GM21367 (cell line): ENCODE data around the gene MEGF9.
"Not testable (repeated sequence)": the region's sequence is repeated elsewhere in the genome, so short reads cannot be mapped to it uniquely, and the experiment has no call there.

ENCODE experiments used
- ATAC-seq: cut with Tn5 transposase; IDR thresholded peaks from one replicate; pipeline ENCODE4 v1.9.1; 2021; ENCODE audit not compliant: unreplicated experiment

Gene MEGF9

DNA sequence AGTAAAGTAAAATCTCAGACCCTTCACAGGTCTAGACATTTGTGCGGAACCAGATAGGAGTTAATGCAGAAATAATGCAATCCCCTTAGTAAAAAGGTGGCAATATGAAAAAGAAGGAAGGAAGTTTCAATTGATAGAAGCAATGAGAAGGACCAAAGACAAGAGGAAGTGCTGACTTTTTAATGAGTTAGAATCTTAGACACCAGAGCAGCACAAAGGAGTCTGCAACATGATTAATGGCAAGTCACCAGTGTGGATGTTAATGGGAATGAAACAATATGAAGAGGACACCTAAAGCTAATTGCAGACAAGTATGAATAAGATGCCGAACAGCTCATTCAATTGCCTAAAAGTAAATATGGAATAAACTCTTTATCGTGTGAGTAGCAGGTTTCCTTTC is 50.9 kb downstream of the MEGF9 start:
- no peak for ATAC-seq

DNA sequence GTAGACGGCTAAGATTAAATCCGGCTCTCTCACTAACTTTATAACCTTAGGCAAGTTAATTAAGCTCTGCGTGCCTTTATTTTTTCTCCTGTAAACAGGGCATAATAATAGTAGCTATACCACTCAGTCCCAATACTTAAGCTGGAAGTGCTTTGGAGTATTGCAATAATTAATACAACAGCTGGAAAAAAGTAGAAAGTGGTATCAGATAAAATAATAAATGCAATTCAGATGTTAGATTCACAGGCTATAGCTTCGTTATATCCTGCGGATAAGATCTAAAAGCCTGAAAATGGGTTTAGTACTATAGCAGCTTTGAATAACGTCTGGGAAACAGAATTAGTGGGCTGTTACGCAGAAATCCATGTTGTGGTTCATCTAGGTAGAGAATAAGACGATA is 51.8 kb downstream of the MEGF9 start:
- no peak for ATAC-seq

DNA sequence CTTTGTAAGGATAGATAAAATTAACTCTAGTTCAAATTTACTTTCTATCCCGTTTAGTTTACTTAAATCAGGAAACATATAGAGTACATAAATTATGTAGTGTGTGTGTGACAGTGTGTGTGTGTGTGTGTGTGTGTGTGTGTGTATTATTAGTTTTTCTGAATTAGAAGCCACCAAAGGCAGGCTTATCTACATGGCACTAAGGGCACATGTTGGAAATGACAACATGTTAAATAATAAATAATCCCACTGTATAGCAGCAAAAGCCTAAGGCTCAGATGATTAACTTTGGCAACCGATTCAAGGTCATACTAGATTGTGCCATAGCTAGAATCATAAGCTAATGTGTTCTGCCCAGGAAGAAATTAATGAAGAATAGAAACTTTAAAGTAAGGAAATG is 54.6 kb downstream of the MEGF9 start:
- ATAC-seq = no peak

DNA sequence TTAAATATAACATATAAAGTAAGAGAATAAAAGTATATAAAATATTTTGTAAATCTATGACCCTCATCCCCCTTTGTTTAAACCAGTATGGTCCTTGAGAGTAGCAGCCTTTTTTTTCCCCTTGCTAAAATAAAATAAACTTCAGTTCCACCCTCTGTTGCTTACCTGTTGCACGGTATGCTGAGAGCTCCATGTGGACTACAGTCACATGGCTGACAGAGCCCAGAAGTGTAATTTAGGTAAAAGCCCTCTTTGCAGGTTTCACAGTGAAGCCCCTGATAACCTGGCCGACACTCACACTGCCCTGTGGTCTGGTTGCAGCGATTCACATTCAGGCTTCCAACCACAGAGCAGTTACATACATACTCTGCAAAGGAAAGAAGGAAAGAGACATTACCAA is 55.1 kb downstream of the MEGF9 start:
- ATAC-seq = no peak

DNA sequence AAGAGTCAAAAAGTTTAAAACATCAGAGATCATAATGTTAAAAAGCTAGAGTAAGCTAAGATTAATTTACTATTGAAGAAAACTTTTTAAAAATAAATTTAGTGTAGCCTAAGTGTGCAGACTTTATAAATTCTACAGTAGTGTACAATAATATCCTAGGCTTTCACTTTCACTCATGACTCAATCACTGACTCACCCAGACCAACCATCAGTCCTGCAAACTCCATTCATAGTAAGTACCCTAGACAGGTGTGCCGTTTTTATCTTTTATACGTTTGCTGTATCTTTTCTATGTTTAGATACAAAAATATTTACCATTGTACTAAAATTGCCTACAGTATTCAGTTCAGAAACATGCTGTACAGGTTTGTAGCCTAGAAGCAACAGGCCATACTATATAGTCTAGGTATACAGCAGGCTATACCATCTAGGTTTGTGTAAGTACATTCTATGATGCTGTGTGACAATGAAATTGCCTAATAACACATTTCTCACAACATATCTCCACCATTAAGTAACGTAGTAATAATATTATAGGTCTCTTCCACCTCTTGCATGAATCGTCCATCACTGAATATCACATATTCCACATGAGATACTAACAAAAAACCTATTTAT is 59.2 kb downstream of the MEGF9 start:
- ATAC-seq = no peak

DNA sequence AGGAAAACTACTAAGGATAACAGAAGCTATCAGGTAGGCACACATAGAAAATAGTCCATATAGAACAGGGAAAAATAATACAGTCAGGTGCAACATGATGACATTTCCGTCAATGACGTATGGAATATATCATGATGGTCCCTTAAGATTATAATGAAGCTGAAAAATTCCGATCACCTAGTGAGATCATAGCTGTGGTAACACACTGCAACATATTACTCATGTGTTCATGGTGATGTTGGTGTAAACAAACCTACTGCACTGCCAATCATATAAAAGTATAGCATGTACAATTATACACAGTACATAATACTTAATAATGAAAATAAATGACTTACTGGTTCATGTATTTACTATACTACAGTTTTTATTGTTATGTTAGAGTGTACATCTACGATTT is 60.0 kb downstream of the MEGF9 start:
- ATAC-seq = no peak

DNA sequence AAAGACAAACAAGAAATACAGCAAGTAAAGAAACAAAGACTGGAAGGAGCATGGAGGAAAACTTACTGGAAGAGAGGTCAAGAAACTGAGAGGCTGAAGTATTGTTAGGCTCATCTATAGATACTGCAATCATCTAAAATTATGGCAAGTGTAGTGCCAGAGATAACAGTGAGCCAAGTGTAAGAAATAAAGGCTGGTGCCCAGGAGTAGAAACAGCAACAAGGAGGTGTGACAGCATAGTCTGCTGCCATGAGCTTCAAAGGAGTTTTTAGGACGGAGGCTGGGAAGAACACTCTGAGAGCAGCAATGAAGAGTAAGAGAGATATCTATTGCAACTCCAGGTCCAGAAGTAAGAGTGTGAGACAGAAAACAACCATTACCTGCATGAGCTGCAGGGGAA is 60.5 kb downstream of the MEGF9 start:
- no peak for ATAC-seq

DNA sequence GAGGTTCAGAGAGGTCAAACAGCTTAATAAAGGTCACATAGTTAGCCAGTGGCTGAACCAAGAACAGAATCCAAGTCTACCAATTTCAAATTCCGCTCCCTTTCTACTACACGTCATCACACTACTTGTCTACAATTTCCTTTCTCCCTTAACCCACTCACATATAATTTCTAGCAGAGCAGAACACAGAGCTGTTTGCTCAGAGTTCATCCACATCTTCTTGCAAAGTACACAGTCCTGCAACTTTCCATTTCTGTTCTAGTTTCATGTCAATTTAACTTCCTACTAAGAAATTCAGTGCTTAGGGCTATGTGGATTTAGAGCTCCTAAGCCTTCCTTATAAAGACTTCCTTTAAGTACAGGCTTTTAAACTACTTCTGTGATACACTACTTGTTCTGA is 61.3 kb downstream of the MEGF9 start:
- ATAC-seq = no peak

DNA sequence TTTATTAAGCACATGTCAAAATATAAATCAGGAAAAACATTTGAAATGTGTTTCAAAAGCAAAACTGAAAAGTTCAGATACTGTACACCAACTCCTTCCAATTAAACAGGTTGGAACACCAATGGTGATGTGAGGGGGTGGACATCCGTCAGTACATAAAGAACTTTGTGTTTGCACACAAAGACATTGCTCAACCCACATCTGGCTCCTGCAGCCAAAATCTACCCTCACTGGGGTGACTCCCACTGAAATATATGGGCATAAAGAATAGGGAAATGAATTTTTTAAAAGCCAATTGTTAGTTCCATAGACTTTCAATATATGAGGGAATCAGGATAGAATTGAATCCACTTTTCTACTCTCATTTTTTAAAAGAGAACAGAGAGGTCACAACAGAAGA is 63.9 kb downstream of the MEGF9 start:
- ATAC-seq = no peak

DNA sequence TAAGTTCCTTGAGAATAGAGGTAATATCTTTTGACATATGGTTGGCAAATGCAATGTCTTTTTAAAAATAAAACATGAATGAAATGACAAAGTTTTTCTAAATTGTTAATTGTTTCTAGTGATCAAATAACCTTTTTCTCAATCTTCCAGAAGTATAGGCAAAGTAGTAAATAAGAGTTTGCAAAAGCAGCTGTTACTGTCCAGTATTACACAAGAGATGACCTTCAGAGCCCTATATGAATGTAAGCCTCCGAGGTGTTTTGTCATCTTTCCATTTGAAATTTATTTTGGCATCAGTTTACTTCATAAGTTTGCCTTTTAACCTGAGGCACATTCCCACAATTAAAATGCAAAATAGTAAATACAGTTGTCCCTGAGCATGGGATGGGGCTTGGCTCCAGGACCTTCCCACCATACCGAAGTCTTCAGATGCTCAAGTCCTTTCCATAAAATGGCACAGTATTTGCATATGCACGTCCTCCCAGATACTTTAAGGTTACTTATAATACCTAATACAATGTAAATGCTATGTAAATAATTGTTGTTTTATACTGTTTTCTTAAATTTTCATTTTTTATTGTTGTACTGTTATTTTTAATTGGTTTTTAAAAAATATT is 65.6 kb downstream of the MEGF9 start:
- no peak for ATAC-seq

DNA sequence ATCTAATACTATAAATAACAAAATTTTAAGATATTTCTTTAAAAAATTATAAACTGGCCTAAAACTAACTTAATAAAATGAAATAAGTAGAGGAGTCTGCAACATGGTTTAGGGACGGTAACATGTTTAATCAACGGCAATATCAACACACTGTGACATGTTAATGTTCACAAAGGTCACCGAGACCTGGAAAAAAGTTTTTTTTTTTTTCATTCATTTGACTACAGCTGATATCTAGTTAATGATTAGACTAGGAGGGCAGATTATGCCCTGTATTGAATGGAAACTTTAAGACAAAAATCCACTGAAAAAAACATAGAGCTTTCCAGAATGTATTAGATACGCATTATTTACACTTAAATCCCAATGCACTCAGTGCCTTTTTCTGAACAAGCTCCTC is 67.3 kb downstream of the MEGF9 start:
- ATAC-seq = no peak

DNA sequence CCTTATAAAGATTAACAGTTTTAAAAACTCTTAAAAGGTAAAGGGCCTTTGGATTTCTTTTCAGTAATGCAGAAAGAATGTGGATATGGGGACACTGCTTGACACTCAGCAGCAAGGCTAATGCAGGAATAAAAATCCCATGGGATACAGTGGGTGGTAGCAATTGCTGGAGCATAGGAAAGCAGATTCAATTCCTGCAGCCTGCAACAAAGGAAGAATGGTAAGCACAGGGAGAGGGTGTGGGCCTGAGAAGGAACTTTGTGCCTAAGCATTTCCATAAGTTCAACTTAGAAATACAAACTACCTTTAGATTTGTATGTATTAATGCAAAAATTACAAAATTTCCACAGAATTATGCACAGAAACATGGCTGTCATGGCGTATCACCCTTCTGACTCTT is 68.5 kb downstream of the MEGF9 start:
- ATAC-seq = no peak

DNA sequence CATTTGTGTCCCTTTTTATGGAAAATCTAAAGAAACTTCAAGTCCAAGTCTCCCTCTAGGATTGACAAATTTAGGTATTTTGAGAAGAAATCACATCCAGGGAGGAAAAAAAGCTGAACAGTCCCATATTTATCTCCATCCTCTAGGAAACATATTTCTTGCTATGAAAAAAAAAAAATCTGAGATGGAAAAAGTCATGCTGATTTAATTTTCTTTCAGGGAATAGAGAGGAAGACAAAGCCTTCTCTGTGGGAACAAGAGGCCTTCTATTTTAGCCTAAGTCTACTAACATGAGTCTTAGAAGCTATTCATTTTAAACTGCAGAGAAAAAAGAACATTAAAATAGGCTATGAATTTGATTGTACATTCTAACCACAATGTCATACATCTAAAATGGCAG is 71.2 kb downstream of the MEGF9 start:
- ATAC-seq = no peak

DNA sequence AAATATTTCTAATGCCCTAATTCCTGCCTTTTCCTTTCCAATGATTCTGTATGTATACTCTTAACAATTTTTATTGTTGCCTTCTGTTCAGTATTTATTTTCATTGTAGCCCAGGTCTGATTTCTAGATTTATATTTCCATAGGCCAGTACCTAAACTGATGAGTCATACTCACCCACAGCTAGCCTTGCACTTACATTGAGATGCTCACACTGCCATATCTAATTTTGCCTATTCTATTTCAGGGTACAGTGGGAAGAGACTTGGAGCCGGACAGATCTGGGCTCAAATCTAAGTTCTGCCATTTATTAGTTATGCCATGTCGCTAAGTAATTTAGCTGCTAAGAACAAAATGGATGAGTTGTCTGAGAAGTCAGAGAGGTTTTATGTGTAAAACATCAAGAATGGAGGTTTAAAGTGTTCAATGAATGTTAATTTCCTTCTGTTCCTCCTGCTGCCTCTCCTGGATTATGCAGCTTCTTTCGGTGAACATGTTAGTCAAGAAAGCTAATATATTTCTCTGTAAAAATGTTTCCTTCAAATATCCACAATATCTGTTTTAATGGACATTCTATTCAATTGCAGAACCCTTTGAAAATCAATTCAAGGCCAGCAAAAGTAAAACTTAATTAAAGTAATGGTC is 72.0 kb downstream of the MEGF9 start:
- ATAC-seq = no peak

DNA sequence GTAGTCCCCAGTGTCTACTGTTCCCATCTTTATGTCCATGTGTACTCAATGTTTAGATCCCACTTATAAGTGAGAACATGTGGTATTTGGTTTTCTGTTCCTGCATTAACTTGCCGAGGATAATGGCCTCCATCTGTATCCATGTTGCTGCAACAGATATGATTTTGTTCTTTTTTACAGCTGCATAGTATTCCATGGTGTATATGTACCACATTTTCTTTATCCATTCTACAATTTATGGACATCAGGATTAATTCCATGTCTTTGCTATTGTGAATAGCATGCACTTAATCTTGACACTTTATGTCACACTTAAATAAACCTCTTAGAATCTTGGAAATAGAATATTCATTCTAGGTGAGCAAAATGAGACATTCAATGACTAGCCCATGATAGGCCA is 73.4 kb downstream of the MEGF9 start:
- ATAC-seq = not testable (repeated sequence)

DNA sequence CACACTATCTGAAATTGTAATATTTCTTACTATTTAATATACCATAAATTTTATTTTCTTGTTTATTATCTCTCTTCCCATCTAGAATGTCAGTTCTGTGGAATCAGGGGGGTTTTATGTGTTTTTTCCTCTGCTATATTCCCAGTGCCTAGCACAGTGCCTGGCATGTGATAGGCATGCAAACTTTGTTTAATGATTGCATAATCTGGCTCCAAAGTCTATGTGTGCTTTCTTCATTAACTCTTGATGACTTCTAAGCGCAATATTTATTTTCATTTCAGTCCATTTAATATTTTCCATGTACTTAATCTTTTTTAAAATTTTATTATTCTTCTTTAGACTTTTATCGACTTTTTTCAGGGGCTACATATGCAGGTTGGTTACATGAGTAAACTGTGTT is 73.9 kb downstream of the MEGF9 start:
- ATAC-seq = no peak

DNA sequence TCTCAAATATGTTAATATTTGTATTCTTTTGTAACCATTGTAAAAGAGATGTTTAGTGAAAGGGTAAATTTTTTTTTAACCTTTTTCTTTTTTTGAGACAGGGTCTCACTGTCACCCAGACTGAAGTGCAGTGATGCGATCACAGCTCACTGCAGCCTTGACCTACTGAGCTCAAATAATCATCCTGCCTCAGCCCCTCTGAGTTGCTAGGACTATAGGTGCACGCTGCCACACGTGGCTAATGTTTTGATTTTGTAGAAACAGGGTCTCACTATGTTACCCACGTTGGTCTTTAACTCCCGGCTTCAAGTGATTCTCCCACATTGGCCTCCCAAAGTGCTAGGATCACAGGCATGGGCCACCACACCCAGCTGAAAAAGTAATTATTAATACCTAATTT is 76.4 kb downstream of the MEGF9 start:
- no peak for ATAC-seq

DNA sequence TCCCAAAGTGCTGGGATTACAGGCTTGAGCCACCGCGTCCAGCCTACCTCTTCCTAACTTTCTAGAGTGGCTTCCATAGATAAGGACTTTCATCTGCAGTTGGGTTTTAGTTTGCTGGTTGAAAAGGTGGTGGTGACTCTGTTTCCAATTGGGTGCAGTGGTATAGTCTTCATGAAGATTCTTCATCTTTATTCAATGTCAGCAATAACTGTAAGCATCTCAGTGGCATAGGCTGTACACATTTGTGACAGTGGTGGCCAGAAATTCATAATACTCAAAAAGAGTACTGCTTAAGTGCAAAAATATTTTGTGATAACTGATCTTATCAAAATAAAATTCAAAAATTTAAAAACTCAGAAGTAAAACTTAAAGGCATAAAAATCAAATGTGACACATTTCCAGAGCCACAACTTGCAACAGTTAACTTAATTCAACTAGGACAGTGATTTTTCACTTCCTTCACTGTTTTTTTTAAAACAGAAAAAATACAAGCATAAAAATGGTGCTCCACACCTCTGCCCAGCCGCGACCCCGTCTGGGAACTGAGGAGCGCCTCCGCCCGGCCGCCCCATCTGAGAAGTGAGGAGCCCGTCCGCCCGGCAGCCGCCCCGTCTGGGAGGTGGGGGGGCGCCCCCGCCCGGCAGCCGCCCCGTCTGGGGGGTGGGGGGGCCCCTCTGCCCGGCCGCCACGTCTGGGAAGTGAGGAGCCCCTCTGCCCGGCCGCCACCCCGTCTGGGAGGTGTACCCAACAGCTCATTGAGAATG is 77.9 kb downstream of the MEGF9 start:
- ATAC-seq = no peak

DNA sequence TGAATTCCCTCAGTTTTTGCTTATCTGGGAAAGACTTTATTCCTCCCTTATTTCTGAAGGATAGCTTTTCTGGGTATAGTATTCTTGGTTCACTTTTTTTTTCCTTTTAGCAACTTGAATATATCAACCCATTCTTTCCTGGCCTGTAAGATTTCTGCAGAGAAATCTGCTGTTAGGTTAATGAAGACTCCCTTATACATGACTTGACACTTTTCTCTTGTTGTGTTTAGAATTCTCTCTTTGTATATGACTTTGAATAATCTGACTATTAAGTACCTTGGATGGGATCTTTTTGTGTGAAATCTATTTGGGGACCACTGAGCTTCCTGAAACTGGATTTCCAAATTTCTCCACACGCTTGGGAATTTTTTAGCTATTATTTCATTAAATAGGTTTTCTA is 79.3 kb downstream of the MEGF9 start:
- no peak for ATAC-seq

DNA sequence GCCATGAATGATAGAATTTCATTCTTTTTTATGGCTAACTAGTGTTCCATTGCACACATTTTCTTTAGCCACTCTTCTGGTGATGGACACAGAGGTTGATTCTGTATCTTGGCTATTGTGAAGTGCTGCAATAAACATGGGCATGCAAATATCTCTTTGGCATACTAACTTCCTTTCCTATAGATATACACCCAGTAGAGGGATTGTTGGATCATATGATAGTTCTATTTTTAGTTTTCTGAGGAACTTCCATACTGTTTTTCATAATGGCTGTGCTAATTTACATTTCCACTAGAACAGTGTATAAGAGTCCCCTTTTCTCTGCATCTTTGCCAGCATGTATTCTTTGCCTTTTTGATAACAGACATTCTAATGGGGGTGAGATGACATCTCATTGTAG is 83.9 kb downstream of the MEGF9 start:
- ATAC-seq = no peak

DNA sequence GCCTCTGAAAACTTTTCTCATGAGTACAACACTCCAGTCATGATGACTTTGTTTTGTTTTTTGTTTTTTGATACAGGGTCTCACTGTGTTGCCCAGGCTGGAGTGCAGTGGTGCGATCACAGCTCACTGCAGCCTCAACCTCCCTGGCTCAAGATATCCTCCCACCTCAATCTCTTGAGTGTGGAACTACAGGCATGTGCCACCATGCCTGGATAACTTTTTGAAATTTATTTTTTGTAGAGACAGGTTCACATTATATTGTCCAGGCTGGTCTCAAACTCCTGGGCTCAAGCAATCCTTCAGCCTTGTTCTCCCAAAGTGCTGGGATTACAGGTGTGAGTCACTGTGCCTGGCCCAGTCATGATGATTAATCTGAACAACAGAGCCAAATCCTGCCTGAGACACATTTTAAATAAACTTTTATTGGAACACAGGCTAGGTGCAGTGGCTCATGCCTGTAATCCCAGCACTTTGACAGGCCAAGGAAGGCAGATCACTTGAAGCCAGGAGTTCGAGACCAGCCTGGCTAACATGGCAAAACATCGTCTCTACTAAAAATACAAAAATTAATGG is 85.3 kb downstream of the MEGF9 start:
- not testable (repeated sequence) for ATAC-seq
